ENCODE data around the gene LSS.

GRCh38 chr21:46218906-46219590, 9.5 kb downstream of the LSS start:
- TF ChIP-seq CTCF (IDR thresholded peaks at IDR 0.05; ENCODE audit: insufficient read depth, low read depth, low read length) (no peak), EZH2 (IDR thresholded peaks at IDR 0.05; ENCODE audit: insufficient read depth, low read length) (no peak)

Data from astrocyte (in vitro differentiated cells and primary cell).